ENCODE results near the gene NKD1. TPM values are rescaled to one million over a fixed set of nuclear protein-coding genes. Genes with fewer than 3 reads are reported as not detected.
A peak's percentile ranks its signal among the peaks of the same experiment; 100 is the strongest.

NKD1 gene
- total and polyA plus RNA-seq, 3 experiments from 2014 or later: 0.45 to 1.5 (median 1.2) TPM

DNA sequence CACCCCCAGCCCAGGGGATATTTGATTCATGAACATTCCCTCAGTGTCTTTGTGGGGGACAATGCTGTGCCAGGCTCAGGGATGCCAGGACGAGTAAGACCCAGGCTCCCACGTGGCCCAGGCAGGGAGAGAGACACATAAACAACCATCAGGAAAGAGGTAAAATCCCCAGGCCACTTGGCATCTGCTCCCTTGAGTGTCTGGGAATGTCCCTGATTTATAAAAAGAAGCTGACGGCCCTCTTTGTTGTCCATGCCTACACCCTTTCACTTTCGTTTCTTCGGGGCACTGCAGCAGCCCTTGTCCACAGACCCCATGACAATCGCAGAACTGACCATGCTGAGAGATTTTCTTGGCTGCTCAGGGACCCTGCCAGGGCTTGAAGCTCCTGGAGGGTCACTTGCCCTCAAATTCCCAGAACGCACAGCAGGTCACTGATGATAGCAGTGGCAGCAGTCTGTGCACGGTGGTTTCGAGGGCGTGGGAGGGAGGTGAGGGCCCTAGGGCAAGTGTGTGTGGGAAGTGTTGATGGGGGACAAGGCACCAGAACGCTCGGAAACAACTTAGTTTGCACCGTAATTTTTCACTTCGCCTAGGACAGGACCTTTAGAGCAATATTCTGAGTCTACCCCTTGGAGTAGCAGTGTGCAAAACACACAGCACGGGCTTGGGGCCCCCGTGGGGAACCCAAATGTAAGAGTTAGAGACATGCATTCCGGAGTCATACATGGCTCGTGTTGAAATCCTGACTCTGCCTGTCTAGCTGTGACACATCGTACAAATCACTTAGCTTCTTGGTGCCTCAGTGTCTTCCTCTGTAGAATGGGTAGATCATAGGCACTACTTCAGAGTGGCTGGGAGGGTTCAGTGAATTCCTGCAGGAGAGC, 149.9 kb downstream of the NKD1 start:
- Histone ChIP-seq H3K4me1 (ENCODE audit: insufficient read depth, low read length) (peaks cover 57% of the 10 kb centered on the region), H3K4me3 (ENCODE audit: low read length) (peak overlapping the region; percentile 75), H3K9me3 (ENCODE audit: low read length) (no peaks in the 10 kb centered on the region), H3K27ac (ENCODE audit: low read depth, low read length) (peak overlapping the region; percentile 78), H3K36me3 (ENCODE audit: insufficient read depth, low read length) (no peaks in the 10 kb centered on the region), H3K27me3 (ENCODE audit: insufficient read depth, low read length, poor library complexity, severe bottlenecking) (no peaks in the 10 kb centered on the region)
- Mint-ChIP-seq H3K27me3 (peaks cover 0 to 1% of the 10 kb centered on the region in 2 donors), H3K27ac (peak overlapping the region; percentile 94 to 99 (median 98)), H3K36me3 (peaks cover 2 to 7% (median 3%) of the 10 kb centered on the region in 3 donors), H3K9me3 (peaks cover 0 to 2% (median 0%) of the 10 kb centered on the region in 5 donors), H3K4me3 (peak overlapping the region; percentile 91 to 97 (median 94)), H3K4me1 (peaks cover 51 to 71% (median 66%) of the 10 kb centered on the region in 3 donors)
- CTCF ChIA-PET: interaction anchor here (1.1 to 8.1 kb wide), 6 partner anchors 17 to 108 kb away, joined by 3 to 51 read pairs (median 4); partner anchors contain the start of gene CYLD
- DNase-seq: peak in 3 of 5 donors; percentile 24 to 57 (median 50)
- POLR2A ChIA-PET: interaction anchor here (1.0 to 3.7 kb wide), 5 partner anchors 15 to 632 kb away, joined by 4 to 16 read pairs (median 5); partner anchors contain the start of genes HEATR3 and SNX20

Other genes starting within 250 kb of the NKD1 start
- 100 to 1,000 TPM; 101 to 103 TPM for gene BRD7, start 179.4 kb upstream of the NKD1 start, total RNA-seq
- gene BRD7, start 179.4 kb upstream of the NKD1 start, polyA plus RNA-seq: 55.7 TPM
- 10 to 100 TPM; 25.0 to 27.8 TPM for gene SNX20, start 132.9 kb downstream of the NKD1 start, total RNA-seq
- 61.7 TPM for gene SNX20, start 132.9 kb downstream of the NKD1 start, polyA plus RNA-seq
- gene NOD2, start 145.2 kb downstream of the NKD1 start, total RNA-seq: 1 to 10 TPM; 1.8 TPM
- 1.9 TPM for gene NOD2, start 145.2 kb downstream of the NKD1 start, polyA plus RNA-seq
- gene CYLD, start 193.7 kb downstream of the NKD1 start, total RNA-seq: 100 to 1,000 TPM; 144 to 152 TPM
- gene CYLD, start 193.7 kb downstream of the NKD1 start, polyA plus RNA-seq: 105 TPM

Measured in CD8-positive, alpha-beta memory T cell (primary cell).